Mammary epithelial cell (primary cell): ENCODE measurements around the gene RPLP2.

ENCODE experiments used
- CTCF ChIP-seq, 2 donors: IDR thresholded peaks in 1 of 2; conservative IDR thresholded peaks in 1 of 2; 2 replicates each; pipeline ENCODE4 v1.5.1; 2011 to 2012; ENCODE audit warnings: inconsistent platforms in 2 of 2, low read length in 2 of 2, mild to moderate bottlenecking in 2 of 2, control low read depth in 1 of 2, low read depth in 1 of 2; ENCODE audit not compliant: insufficient read depth in 1 of 2; ENCODE audit errors: extremely low read depth in 1 of 2
- EZH2 ChIP-seq: IDR thresholded peaks from 2 replicates; pipeline ENCODE4 v1.6.1; 2012; ENCODE audit warnings: low read length, inconsistent platforms, borderline replicate concordance

GRCh38 chr11:854601-855329 lies 45.0 kb downstream of the RPLP2 start:
- TF ChIP-seq CTCF (conservative IDR thresholded peaks at IDR 0.05 in 1 of 2, IDR thresholded peaks at IDR 0.05 in 1 of 2; ENCODE audit: extremely low read depth in 1 of 2, insufficient read depth in 1 of 2, low read depth in 1 of 2, low read length in 2 of 2) (no peak), EZH2 (no peak)
